H1 (cell line): ENCODE data around the gene MAP1B. TPM values are rescaled to one million over a fixed set of nuclear protein-coding genes. Genes with fewer than 3 reads are reported as not detected.

ENCODE experiments used
- CTCF ChIA-PET: fragments of 300-600 bp; sonication (Branson Sonifier 250); formaldehyde crosslinking; loops from one replicate; lab custom pipeline; 2021; ENCODE audit not compliant: partially characterized antibody; lab: Charles Lee
- POLR2A ChIA-PET: fragments of 300-600 bp; sonication (Branson Sonifier 250); formaldehyde crosslinking; loops from one replicate; lab custom pipeline; 2021; ENCODE audit warnings: inconsistent platforms; ENCODE audit not compliant: partially characterized antibody; lab: Charles Lee
- DNase-seq, 2 experiments: peaks; one replicate each; pipeline versions ENCODE4 v3.0.0 to v3.0.0-alpha.2; 2010 to 2022; ENCODE audit warnings: low spot score in 2 of 2, low read depth in 1 of 2, mixed read lengths in 1 of 2
- FAIRE-seq: peaks from 2 replicates; lab custom pipeline; 2011; peaks lifted over from hg19 to GRCh38; lab: Jason Lieb, UNC
- H2AFZ ChIP-seq: 2 replicates; pipeline ENCODE4 v1.8.1; 2012; ENCODE audit warnings: low read length, inconsistent platforms
- H2AK5ac ChIP-seq: 2 replicates; pipeline ENCODE4 v1.6.1; 2013; ENCODE audit warnings: low read depth, low read length
- H2BK120ac ChIP-seq: replicated peaks from 2 replicates; pipeline ENCODE3; 2013; ENCODE audit warnings: low read depth, low read length, inconsistent platforms
- H2BK12ac ChIP-seq: 2 replicates; pipeline ENCODE4 v1.6.1; 2013; ENCODE audit warnings: low read depth, low read length
- H2BK15ac ChIP-seq: 2 replicates; pipeline ENCODE4 v1.6.1; 2013; ENCODE audit warnings: low read length
- H2BK20ac ChIP-seq: 2 replicates; pipeline ENCODE4 v1.6.1; 2013; ENCODE audit warnings: low read length
- H2BK5ac ChIP-seq: 2 replicates; pipeline ENCODE4 v1.6.1; 2013; ENCODE audit warnings: low read depth, low read length
- H3K14ac ChIP-seq: 2 replicates; pipeline ENCODE4 v1.6.1; 2013; ENCODE audit warnings: inconsistent platforms; ENCODE audit not compliant: insufficient read length
- H3K18ac ChIP-seq: 2 replicates; pipeline ENCODE4 v1.6.1; 2013; ENCODE audit warnings: low read length; ENCODE audit errors: extremely low read depth
- H3K23ac ChIP-seq: 2 replicates; pipeline ENCODE4 v1.6.1; 2013; ENCODE audit warnings: inconsistent platforms; ENCODE audit not compliant: insufficient read length
- H3K23me2 ChIP-seq: 2 replicates; pipeline ENCODE4 v1.6.1; 2013; ENCODE audit warnings: low read depth, low read length
- H3K27ac ChIP-seq: 2 replicates; pipeline ENCODE4 v1.6.1; 2011; ENCODE audit warnings: low read depth, low read length, inconsistent platforms
- H3K27me3 ChIP-seq, 4 experiments: replicated peaks in 1 of 4; 1 replicate in 1 of 4; 2 replicates in 3 of 4; pipeline versions ENCODE4 v1.6.1 to v1.8.1; 2011 to 2013; ENCODE audit warnings: low read length in 3 of 4, mild to moderate bottlenecking in 3 of 4, inconsistent platforms in 2 of 4, mixed read lengths in 2 of 4, moderate library complexity in 1 of 4; ENCODE audit not compliant: control insufficient read depth in 3 of 4, insufficient read depth in 3 of 4; ENCODE audit errors: extremely low read depth in 1 of 4
- H3K36me3 ChIP-seq, 4 experiments: 2 replicates each; pipeline versions ENCODE4 v1.6.1 to v1.8.1; 2011 to 2013; ENCODE audit warnings: mild to moderate bottlenecking in 4 of 4, low read length in 3 of 4, moderate library complexity in 2 of 4, control low read depth in 1 of 4, inconsistent platforms in 1 of 4; ENCODE audit not compliant: insufficient read depth in 4 of 4, control insufficient read depth in 2 of 4
- H3K4ac ChIP-seq: replicated peaks from 2 replicates; pipeline ENCODE3; 2013; ENCODE audit warnings: low read length, low read depth, mixed read lengths, inconsistent platforms; ENCODE audit not compliant: insufficient read length
- H3K4me1 ChIP-seq, 4 experiments: replicated peaks in 1 of 4; 1 replicate in 1 of 4; 2 replicates in 3 of 4; pipeline versions ENCODE4 v1.6.1 to v1.8.1; 2011 to 2013; ENCODE audit warnings: low read length in 3 of 4, inconsistent platforms in 2 of 4, mixed read lengths in 1 of 4; ENCODE audit not compliant: insufficient read depth in 4 of 4, control insufficient read depth in 3 of 4
- H3K4me2 ChIP-seq, 2 experiments: 2 replicates each; pipeline versions ENCODE4 v1.6.1 to v1.8.1; 2011 to 2013; ENCODE audit warnings: low read depth in 2 of 2, low read length in 2 of 2, control low read depth in 1 of 2, inconsistent platforms in 1 of 2, mild to moderate bottlenecking in 1 of 2; ENCODE audit not compliant: insufficient read depth in 1 of 2
- H3K4me3 ChIP-seq, 4 experiments: fragments of 200-600, 300-600 bp in 1 of 4; sonication (generic), shearing (Covaris generic), sonication (Bioruptor Twin) in 1 of 4; 2 replicates each; pipeline versions ENCODE4 v1.5.1 to v1.8.1; 2011 to 2016; ENCODE audit warnings: low read length in 4 of 4, low read depth in 3 of 4, control low read depth in 2 of 4, inconsistent platforms in 2 of 4, mild to moderate bottlenecking in 2 of 4, mixed read lengths in 1 of 4, moderate library complexity in 1 of 4; ENCODE audit not compliant: insufficient read depth in 2 of 4; ENCODE audit errors: extremely low read depth in 1 of 4
- H3K56ac ChIP-seq: replicated peaks from 2 replicates; pipeline ENCODE3; 2013; ENCODE audit warnings: low read depth, mild to moderate bottlenecking, mixed read lengths, low read length, inconsistent platforms; ENCODE audit not compliant: insufficient read length
- H3K79me1 ChIP-seq: 2 replicates; pipeline ENCODE4 v1.6.1; 2013; ENCODE audit warnings: low read depth, low read length, control low read depth
- H3K79me2 ChIP-seq, 2 experiments: 2 replicates each; pipeline versions ENCODE4 v1.6.1 to v1.8.1; 2012 to 2013; ENCODE audit warnings: low read length in 2 of 2, mild to moderate bottlenecking in 2 of 2, inconsistent platforms in 1 of 2; ENCODE audit not compliant: insufficient read depth in 2 of 2, control insufficient read depth in 1 of 2
- H3K9ac ChIP-seq, 4 experiments: replicated peaks in 1 of 4; 1 replicate in 1 of 4; 2 replicates in 3 of 4; pipeline versions ENCODE4 v1.6.1 to v1.8.1; 2011 to 2013; ENCODE audit warnings: low read depth in 3 of 4, low read length in 3 of 4, control low read depth in 2 of 4, mild to moderate bottlenecking in 2 of 4, moderate library complexity in 2 of 4, inconsistent platforms in 1 of 4; ENCODE audit errors: extremely low read depth in 1 of 4
- H3K9me3 ChIP-seq, 2 experiments: 2 replicates each; pipeline versions ENCODE4 v1.6.1 to v1.8.1; 2012 to 2013; ENCODE audit warnings: mild to moderate bottlenecking in 2 of 2, moderate library complexity in 2 of 2, control low read depth in 1 of 2, inconsistent platforms in 1 of 2, low read depth in 1 of 2, low read length in 1 of 2, mixed read lengths in 1 of 2; ENCODE audit not compliant: insufficient read depth in 2 of 2
- H4K20me1 ChIP-seq, 2 experiments: replicated peaks in 1 of 2; 2 replicates each; pipeline versions ENCODE3 to v1.8.1; 2011 to 2013; ENCODE audit warnings: inconsistent platforms in 2 of 2, low read length in 2 of 2, mild to moderate bottlenecking in 1 of 2; ENCODE audit not compliant: insufficient read depth in 2 of 2, control insufficient read depth in 1 of 2
- H4K5ac ChIP-seq: 2 replicates; pipeline ENCODE4 v1.6.1; 2013; ENCODE audit warnings: low read length, low read depth, mixed read lengths, inconsistent platforms; ENCODE audit not compliant: insufficient read length
- H4K8ac ChIP-seq: 2 replicates; pipeline ENCODE4 v1.8.0; 2013; ENCODE audit warnings: mild to moderate bottlenecking, moderate library complexity, low read length, inconsistent platforms; ENCODE audit not compliant: insufficient read depth; ENCODE audit errors: extremely low read depth
- H4K91ac ChIP-seq: replicated peaks from 2 replicates; pipeline ENCODE3; 2013; ENCODE audit warnings: low read length, mixed read lengths, inconsistent platforms; ENCODE audit not compliant: insufficient read length
- BRCA1 ChIP-seq: IDR thresholded peaks from 2 replicates; pipeline ENCODE4 v1.6.1; 2012; ENCODE audit warnings: low read depth, low read length, improper control_type of control experiment
- EGR1 ChIP-seq: IDR thresholded peaks from 2 replicates; pipeline ENCODE4 v1.6.1; 2011; ENCODE audit warnings: low read depth, low read length, borderline replicate concordance
- EZH2 ChIP-seq: fragments of 200-600 bp; sonication (generic); IDR thresholded peaks from 2 replicates; pipeline ENCODE4 v1.7.1; 2012; ENCODE audit warnings: low read depth, mild to moderate bottlenecking, moderate library complexity, low read length, inconsistent platforms; ENCODE audit not compliant: severe bottlenecking
- JUN ChIP-seq: IDR thresholded peaks from 2 replicates; pipeline ENCODE4 v1.6.1; 2011; ENCODE audit warnings: low read depth, mild to moderate bottlenecking, improper control_type of control experiment, low read length
- KDM5A ChIP-seq: fragments of 200-600 bp; IDR thresholded peaks from 2 replicates; pipeline ENCODE4 v1.7.1; 2012; ENCODE audit warnings: mild to moderate bottlenecking, low read length, inconsistent platforms, mixed read lengths
- SIRT6 ChIP-seq: IDR thresholded peaks from one replicate; pipeline ENCODE4 v1.7.1; 2012; ENCODE audit warnings: low read length, inconsistent platforms
- SUZ12 ChIP-seq: fragments of 200-600 bp; sonication (generic); IDR thresholded peaks from 2 replicates; pipeline ENCODE4 v1.6.1; 2012; ENCODE audit warnings: mild to moderate bottlenecking, inconsistent platforms, low read length, moderate library complexity, mixed read lengths
- WGBS, 2 experiments: shearing (Covaris generic) in 1 of 2; methylation state at CpG; one replicate each; pipeline versions ENCODE4 v1.1.6 to v1.1.7; 2013 to 2015; ENCODE audit warnings: low lambda C conversion rate in 2 of 2, mixed read lengths in 2 of 2, inconsistent platforms in 1 of 2, low coverage in 1 of 2, missing lambda C conversion rate in 1 of 2; ENCODE audit not compliant: insufficient replicate concordance in 2 of 2, insufficient coverage in 1 of 2, insufficient read length in 1 of 2; ENCODE audit errors: extremely low coverage in 1 of 2, missing lambda C conversion rate in 1 of 2; 5-methylcytosine and 5-hydroxymethylcytosine counted together
- polyA plus RNA-seq, 7 experiments: library from polyadenylated mRNA; depleted of rRNA in 3 of 7; stranded (reverse) in 5 of 7; unstranded in 2 of 7; fragments of >200 nt in 5 of 7; fragments of 200-250 nt in 2 of 7; gene quantifications; 1 replicate in 5 of 7; 2 replicates in 1 of 7; 4 replicates in 1 of 7; pipeline versions ENCODE4 v1.2.1 to v1.2.3, GENCODE V29; 2011 to 2013; ENCODE audit warnings: missing spikeins in 2 of 7, mixed read lengths in 2 of 7
- total RNA-seq: library from RNA; stranded (reverse); fragmentation: NEBNext Ultra II Directional; extraction: Animal tissue kit (Norgen Biotek cat#: 25700); gene quantifications from 2 replicates; pipeline ENCODE4 v1.2.1, GENCODE V29; 2021

The MAP1B gene
- total and polyA plus RNA-seq, 2 of the 8 experiments (the other 6 are each of a cell fraction or from before 2014, with no cell fraction given): 24.5 to 120 TPM

GRCh38 chr5:72188166-72188565, 80.9 kb downstream of the MAP1B start:
- Histone ChIP-seq H4K20me1 (peaks cover 0 to 1% of the 10 kb centered on the region in 2 experiments), H3K4me1 (peaks cover 0 to 4% (median 2%) of the 10 kb centered on the region in 4 experiments; a peak in 1 of 7 replicates), H3K9me3 (no peaks in the 10 kb centered on the region), H4K5ac (no peak overlapping the region), H3K56ac (no peak overlapping the region), H3K4me3 (no peak overlapping the region), H3K27me3 (no peaks in the 10 kb centered on the region), H3K27ac (no peak overlapping the region), H2BK5ac (no peak overlapping the region), H3K79me2 (no peaks in the 10 kb centered on the region), H3K9ac (no peak overlapping the region), H2BK15ac (no peak overlapping the region), H3K23me2 (no peaks in the 10 kb centered on the region), H4K91ac (no peak overlapping the region), H3K23ac (no peak overlapping the region), H3K4ac (no peak overlapping the region), H3K36me3 (peaks cover 6 to 47% (median 22%) of the 10 kb centered on the region in 4 experiments), H3K14ac (no peak overlapping the region), H2BK12ac (no peak overlapping the region), H2AFZ (no peak overlapping the region), H4K8ac (no peak overlapping the region), H2BK120ac (no peak overlapping the region), H3K4me2 (no peak overlapping the region), H3K18ac (no peak overlapping the region), H2AK5ac (no peak overlapping the region), H3K79me1 (no peaks in the 10 kb centered on the region; the same call in 1 of the 2 replicates), H2BK20ac (no peak overlapping the region)
- ChIA-PET POLR2A (interaction anchor here (1.0 kb wide), 1 partner anchor 10 kb away, joined by 4 read pairs; no protein-coding TSS in a partner anchor), CTCF (interaction anchor here (0.8 to 1.0 kb wide), 2 partner anchors 10 to 16 kb away, joined by 3 read pairs; no protein-coding TSS in a partner anchor)
- TF ChIP-seq SUZ12 (no peak), JUN (no peak), EGR1 (no peak), EZH2 (no peak), SIRT6 (no peak), BRCA1 (no peak), KDM5A (no peak)
- FAIRE-seq: no peak
- 88% methylated on average over 2 of the region's 2 CpGs; no CpG with 5 or more reads in 1 of the 2 experiments for WGBS, 2 experiments
- DNase-seq: no peak
